Measurements from ENCODE around the gene FKBP15.
"Not testable (repeated sequence)": the region's sequence is repeated elsewhere in the genome, so short reads cannot be mapped to it uniquely, and the experiment has no call there.

Gene FKBP15

DNA sequence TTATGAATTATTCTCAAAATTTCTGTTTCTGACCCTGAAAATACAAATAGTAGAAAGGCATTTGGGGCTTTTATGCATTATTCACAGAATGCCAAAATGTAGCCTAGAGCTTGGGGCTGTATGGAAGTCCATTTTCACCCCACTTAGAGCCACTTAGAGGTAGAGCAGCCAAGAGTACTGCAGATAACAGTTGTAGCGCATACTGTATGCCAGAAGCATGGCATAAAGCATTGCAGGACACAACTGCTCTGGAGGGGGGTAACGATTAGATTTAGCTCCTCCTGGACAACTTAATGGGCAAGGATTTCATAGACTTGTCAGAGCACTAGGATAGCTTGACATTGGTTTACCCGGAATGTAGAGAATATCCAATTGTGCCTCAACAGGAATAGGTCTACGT is 15.9 kb upstream of the FKBP15 start:
- in situ Hi-C loops (cut with MboI; ENCODE audit: low sequenced_read_pairs) = no loop called here

DNA sequence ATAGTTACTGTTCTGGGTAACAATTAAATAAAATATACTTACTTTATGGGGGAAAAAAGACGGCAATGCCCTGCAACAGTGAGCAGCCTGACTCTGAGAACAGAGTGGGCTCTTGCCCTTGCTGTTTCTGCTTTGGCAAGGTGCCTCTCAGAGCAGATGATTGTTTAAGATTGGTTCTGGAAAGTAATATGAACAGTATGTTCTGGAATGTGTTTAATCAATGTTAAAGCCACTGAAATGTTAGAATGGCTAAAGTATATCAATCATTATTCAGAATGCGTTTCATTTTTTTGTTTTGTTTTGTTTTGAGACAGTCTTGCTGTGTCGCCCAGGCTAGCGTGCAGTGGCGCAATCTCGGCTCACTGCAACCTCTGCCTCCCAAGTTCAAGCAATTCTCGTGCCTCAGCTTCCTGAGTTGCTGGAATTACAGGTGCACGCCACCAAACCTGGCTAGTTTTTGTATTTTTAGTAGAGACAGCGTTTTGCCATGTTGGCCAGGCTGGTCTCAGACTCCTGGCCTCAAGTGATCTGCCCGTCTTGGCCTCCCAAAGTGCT is 14.7 kb upstream of the FKBP15 start:
- in situ Hi-C loops (cut with MboI; ENCODE audit: low sequenced_read_pairs) = not testable (repeated sequence)

DNA sequence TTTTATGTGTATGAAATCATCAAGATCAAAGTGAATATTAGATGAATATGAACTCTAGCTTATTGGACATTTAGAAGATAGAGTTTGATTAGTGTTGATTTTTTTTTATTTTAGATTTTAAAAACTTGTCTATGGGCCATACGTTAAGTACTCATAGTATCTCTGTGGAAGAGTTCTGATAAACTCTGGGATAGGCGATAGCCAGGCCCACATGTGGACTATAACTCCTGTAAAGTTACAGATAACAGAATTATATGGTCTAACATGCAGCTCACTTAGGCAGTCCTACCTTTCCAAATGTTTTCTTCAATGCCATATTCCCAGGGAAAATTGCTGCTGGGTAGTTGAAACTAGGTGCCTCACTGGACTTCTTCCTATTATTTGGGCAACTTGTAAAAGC is 10.6 kb upstream of the FKBP15 start:
- in situ Hi-C loops (cut with MboI; ENCODE audit: low sequenced_read_pairs) = no loop called here

DNA sequence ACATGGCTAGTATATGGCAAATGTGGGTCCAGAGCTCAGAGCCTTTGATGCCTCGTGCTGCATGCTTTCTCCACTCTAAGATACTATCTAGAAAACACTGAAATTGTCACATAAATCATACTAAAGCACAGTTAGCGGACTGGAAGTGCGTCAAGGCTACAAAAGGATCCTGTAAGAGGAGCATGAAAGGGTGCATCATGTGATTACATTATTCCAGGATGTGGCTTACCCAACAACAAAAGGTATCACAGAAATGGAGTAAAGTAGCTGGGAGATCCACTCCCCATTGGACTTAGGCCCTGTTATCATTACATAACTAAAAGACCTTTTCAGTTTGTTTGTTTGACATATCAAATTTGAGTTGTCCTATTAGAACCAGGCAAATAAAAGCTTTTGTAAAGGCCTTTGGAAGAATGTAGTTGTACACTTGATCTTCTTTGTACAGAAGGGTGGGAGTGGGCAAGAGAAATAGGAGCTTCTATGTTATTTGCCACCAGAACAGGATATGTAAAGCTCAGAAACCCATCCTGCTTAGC is 7.1 kb upstream of the FKBP15 start:
- in situ Hi-C loops (cut with MboI; ENCODE audit: low sequenced_read_pairs) = no loop called here

DNA sequence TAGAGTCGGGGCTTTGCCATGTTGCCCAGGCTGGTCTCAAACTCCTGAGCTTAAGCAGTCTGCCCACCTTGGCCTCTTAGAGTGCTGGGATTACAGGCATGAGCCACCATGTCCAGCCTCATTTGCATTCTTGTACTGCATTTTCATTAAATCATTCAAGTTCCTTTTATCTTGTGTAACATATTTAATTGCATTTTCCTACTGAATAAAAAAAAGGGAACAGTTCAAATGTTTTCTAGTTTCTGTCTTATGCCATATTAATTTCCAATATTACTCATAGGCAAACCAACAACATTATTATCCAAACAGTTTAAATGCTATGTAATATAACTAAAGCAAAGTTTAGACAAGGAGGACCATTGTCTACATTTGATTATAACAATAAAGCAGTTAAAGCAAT is 6.4 kb upstream of the FKBP15 start:
- in situ Hi-C loops (cut with MboI; ENCODE audit: low sequenced_read_pairs) = no loop called here

DNA sequence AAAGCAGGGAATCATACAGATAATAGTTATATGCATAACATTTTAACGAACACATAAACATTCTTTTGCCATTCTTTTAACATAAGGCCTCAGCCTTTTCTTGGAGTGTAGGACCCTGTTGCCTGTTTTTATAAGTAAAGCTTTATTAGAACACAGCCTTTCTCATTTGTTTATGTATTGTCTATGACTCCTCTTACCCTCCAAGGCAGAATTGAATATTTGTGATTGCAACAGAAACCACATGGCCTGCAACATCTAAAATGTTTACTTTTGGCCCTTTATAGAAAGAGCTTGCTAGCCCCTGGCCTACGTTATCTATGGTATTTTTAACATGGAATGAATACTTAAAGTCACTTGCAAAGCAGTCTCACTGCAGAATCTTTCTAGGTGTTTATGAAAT is 2.9 kb upstream of the FKBP15 start:
- in situ Hi-C loops (cut with MboI; ENCODE audit: low sequenced_read_pairs) = no loop called here

DNA sequence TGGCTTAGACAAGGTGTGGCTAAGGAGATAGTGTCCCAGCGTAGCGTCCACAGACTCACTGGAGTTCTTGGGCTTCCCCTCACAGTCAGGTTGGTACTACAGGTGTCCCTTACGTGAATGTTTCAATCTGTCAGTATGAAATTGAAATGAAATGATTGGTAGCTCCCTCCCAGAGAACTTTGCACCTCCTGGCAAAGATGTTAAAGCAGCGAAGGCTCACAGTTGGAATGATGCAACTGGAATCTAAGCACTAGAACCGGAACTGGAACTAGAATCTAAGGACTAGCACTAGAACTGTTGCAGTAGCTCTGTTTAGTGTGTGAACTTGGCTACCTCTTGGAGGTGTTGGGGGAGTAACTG is 1.4 kb upstream of the FKBP15 start:
- in situ Hi-C loops (cut with MboI; ENCODE audit: low sequenced_read_pairs) = no loop called here

DNA sequence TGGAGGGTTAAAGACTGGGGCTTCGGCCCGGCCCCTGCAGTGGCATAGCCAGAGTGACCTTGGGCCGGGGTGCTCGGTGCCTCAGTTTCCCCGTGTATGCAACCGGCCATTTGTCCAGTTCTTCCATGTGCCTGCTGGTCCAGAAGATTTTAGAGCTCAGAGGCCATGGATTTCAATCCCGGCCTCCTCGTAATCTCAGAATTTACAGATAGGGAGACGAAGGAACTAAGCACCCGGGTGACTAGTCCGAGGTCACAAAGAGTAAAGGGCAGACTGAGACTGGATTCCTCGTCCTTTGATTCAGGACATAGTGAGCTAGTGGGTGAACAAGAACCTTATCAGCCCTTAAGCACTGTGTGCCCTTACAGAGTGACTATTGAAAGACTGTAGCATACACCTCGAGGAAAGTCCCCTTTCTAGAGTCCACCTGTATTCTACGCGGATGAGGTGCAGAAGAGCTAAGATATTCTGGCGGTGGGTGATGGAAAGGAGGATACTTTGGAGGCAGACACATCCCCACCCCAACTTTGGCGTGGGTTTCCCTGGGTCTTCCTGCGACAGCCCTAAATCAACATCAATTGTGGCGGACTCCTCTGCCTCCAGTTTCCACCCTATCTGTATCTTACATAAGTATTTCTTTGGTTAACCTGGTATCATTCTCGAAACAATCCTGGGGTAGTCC is 864 bp upstream of the FKBP15 start:
- in situ Hi-C loops (cut with MboI; ENCODE audit: low sequenced_read_pairs) = no loop called here

DNA sequence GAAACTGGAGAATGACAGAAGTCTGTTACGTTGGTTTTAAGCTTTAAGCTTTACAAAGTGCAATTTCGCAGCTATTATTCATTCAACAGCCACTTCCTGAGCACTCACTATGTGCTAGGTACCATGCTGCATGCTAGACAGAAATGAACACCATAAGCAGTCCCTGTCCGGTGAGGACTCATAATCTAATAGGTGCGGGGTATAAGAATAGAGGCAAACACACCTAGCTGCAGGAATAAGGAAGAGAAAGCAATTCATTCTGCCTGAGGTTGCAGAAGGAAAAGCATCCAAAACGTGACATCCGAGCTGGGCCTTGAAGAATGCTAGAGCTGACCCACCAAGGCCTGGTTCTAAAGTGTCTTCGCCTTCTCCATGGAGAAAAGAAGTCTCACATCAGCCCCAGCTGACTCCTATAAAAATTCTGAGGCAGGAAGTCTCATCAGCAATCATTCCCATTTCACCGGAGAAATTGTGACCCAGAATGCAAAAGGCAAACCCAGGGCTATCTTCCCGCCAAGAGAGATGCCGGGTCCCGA is 542 bp downstream of the FKBP15 start:
- in situ Hi-C loops (cut with MboI; ENCODE audit: low sequenced_read_pairs) = no loop called here

DNA sequence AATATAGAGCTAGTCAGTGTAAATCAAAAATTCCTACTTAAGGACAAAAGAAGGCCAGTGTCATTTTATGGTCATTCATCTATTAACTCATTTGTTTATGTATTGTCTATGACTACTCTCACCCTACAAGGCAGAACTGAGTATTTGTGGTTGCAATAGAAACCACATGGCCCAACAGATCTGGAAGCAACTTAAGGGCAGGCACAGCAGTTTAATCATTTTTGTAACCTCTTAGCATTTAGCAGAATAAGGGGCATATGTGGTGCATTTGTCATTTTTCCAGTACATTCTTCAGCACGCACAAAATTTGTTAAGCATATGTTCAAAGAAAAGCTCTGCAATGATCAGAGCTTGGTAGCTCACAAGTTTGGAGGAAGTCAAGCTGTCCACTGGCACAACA is 1.1 kb downstream of the FKBP15 start:
- in situ Hi-C loops (cut with MboI; ENCODE audit: low sequenced_read_pairs) = no loop called here

DNA sequence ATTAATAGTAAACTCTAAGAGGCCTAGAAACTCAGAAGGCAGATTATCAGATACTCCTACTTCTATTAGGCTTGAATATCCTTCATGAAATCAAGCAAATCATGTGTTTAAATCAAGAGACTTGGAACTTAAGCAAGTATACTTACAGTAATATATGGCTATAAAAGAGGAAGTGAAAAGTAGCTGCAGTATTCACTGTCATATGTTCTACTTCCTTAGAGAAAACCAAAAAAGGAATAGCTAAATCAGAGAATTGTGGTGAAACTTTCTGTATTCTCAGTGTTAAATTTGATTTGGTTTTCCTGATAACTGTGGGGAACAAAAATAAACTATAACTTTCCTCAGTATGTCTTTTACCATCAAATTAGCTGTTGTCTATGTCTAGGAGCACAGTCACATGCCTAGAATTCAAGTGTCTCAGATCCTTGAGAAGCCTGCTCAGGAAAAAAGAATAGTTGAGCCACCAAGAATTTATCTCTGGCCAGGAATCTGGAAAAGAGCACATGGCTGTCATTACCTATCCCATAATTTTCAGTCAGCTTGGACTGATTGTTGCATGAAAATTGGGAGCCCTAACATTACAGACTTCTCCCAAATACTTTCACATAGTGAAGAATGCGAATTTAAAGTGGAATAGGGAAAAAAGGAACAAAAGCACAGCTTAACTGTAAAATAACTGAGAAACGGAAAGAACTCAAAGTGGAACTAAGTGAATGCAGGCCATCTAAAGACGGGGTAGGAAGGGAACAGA is 1.7 kb downstream of the FKBP15 start:
- in situ Hi-C loops (cut with MboI; ENCODE audit: low sequenced_read_pairs) = no loop called here

DNA sequence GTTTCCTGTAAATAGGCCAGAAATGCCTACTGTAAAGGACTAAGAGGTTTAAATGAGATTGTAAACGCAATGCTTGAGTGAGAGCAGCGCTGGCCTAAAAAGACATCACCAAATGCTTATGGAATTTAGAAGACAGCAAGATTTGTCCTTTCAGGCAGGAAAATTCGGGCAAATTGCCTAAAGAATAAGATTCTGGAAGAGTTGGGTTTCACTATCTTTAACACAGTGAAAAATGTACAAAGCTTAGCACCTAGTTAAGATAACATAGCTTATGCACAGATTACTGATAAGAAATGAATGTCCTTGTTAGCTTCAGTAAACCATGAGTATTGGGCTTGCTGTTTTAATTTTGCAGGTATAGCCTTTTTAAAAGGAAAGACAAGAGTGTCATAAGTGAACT is 4.7 kb downstream of the FKBP15 start:
- in situ Hi-C loops (cut with MboI; ENCODE audit: low sequenced_read_pairs) = no loop called here

DNA sequence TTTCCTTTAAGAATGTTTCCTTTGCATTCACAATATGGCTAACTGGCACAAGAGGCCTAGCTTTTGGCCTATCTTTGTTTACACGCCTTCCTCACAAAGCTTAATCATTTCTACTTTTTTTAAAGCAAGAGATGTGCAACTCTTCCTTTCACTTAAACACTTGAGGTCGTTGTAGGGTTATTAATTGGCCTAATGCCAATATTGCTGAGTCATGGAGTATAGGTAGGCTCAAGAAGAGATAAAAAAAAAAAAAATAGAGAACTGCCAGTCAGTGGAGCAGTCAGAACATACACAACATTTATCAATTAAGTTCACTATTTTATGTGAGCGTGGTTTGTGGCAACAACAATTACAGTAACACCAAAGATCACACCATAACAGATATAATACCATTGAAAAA is 5.9 kb downstream of the FKBP15 start:
- in situ Hi-C loops (cut with MboI; ENCODE audit: low sequenced_read_pairs) = no loop called here

DNA sequence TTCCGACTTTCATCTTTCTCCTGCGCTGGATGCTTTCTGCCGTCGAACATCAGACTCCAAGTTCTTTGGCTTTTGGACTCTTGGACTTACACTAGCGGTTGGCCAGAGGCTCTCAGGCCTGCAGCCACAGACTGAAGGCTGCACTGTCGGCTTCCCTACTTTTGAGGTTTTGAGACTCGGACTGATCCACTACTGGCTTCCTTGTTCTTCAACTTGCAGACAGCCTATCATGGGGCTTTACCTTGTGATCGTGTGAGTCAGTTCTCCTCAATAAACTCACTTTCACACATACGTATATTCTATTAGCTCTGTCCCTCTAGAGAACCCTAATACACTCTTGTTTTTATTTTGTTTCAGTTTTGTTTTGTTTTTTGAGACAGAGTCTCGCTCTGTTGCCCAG is 10.3 kb downstream of the FKBP15 start:
- in situ Hi-C loops (cut with MboI; ENCODE audit: low sequenced_read_pairs) = no loop called here

DNA sequence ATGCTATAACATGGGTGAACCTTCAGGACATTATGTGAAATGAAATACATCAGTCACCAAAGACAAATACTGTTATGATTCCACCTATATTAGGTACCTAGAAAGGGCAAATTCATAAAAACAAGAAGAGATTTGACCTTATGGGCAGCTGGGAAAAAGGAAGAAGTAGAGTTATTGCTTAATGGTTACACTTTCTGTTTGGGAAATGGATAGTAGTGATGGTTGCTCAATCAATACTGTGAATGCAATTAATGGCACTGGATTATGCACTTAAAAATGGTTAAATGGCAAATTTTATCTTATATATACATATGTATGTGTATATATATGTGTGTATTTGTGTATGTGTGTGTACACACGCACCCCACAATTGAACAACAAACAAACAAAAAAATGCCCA is 15.2 kb downstream of the FKBP15 start:
- in situ Hi-C loops (cut with MboI; ENCODE audit: low sequenced_read_pairs) = no loop called here

DNA sequence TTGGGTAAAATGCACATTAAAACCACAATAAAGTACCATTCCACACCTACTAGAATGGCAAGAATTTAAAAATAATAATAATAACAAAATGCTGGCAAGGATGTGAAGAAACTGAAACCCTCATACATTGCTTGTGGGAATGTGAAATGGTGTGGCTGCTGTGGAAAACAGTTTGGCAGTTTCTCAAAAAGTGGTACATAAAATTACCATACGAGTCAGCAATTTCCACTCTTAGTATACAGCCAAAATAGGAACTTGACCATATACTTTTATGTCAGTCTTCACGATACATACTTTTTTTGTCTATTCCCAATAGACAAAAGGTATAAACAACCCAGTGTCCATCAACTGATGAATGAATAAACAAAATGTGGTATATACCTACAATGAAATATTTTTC is 15.6 kb downstream of the FKBP15 start:
- in situ Hi-C loops (cut with MboI; ENCODE audit: low sequenced_read_pairs) = no loop called here

DNA sequence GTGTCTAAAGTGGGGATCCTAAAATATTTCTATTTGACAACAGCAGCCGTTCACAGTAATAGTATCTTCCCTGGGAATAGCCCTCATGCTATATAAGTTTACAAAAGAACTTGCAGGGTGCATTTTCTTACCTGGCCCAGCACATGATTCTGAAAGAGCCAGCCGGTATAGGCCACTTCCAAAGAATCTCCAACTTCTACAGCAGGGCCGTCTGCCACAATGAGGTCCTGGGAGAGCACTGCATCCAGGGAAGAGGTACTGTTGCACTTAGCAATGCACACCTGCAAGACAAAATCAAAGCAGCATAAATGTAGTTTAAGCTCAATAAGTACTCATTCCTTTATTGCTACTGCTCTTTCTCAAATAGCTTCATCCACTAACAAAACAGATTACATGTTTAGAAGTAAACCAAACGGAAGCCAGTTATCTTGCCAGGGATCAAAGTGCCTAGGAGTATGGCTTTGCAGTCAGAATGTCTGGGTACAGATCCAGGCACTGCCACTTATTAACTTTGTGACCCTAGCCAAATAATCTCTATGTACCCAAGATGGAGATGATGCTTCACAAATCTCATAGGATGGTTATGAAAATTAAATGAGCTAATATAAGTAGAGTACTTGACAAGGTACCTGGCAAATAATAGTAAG is 21.3 kb downstream of the FKBP15 start:
- in situ Hi-C loops (cut with MboI; ENCODE audit: low sequenced_read_pairs) = no loop called here

DNA sequence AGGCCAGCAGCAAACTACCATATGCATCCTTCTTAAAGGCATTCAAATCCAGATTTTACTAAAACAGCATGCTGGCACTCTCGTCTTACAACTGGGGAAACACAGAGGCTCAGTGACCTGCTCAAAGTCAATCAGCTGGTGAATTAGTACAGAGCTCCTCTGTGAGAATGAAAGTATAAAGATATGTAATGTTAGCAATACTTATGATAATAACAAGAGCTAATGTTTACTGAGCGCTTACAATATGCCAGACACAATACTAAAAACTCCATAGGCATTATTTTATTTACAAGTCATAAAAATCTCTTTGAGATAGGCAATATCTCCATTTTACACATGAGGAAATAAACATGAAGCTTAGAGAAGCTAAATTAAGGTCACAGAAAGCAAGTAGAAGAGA is 28.6 kb downstream of the FKBP15 start:
- in situ Hi-C loops (cut with MboI; ENCODE audit: low sequenced_read_pairs) = no loop called here

DNA sequence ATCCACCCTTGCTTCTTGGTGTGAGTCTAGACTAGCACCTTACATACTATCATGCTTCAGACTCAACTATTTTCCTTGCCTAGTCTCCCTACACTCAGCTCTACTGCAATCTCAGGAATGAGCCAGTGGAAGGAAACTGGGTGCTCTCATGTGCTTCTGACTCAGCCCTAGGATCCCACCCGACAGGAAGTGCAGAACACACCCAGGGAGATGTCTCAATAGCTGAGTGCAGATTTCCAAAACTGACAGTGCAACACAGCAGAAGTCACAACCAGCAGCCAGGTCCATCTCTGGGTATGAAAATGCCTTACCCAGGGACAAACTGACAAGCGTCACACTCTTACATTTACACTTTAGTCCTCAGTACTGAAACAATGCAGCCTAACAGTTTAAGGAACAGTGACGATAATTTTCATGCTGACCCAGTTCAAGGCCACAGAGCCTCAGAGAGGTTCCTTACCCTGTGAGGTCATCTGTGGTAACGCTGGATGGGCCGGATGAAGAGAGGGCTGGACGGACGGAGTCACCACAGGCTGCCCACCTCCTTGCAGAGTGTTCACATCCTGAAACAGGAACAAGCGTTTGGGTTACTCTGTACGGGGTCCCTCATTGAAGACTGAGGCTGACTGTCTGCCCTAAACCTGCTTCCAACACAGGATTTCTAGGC is 33.0 kb downstream of the FKBP15 start:
- in situ Hi-C loops (cut with MboI; ENCODE audit: low sequenced_read_pairs) = no loop called here

DNA sequence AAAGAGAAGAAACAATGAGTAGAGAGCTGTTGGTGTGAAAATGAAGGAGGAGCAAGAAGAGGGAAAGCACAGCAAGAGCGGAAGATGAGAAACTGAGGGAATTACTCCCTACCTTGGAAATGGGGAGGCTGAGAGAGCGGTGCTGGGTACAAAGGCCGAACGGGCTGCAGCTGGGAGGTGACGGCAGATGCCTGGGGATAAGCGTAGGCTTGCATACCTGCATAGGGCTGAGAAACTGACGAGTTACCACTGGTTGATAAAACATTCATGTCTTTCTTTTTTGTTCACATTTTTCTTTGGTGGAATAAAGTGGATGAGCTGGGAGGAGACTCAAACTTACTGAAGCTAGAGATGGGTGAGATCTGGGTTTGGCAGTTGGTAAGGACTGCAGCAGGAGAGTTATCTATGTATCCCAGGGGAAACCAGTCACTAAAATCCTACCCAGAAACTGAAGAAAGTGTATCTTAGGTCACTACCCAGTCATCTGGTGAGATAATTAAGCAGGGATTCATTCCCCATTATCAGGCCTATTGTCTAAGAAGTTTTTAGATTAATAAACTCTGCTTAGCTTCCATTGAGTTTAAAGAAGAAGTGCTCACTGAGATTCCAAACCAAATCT is 34.8 kb downstream of the FKBP15 start:
- in situ Hi-C loops (cut with MboI; ENCODE audit: low sequenced_read_pairs) = no loop called here

DNA sequence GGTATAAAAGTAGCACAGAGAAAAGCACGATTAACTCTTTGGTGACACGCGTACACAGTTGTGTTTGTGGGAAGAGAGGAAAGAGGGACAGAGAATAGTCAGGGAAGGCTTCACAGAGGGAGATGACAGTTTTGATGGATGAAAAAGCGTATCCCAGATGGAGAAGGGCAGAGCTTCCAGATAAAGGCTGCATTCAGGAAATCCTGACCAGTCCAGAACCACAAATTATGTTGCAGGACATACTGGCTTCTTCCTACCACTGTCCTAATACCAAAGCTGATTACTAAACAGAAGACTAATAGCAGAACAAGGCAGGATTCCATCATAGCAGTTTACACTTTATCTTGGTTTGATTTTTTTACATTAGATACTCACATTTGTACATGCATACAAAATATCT is 35.8 kb downstream of the FKBP15 start:
- in situ Hi-C loops (cut with MboI; ENCODE audit: low sequenced_read_pairs) = no loop called here
